HepG2 (cell line): ENCODE data around the gene YTHDF1. TPM values are rescaled to one million over a fixed set of nuclear protein-coding genes. Genes with fewer than 3 reads are reported as not detected.

ENCODE experiments used
- ATAC-seq: fragments of 200-7000 bp; cut with Tn5 transposase; 3 replicates; pipeline ENCODE4 v1.9.1; 2020; ENCODE audit warnings: mild to moderate bottlenecking, moderate library complexity
- BruUV-seq: library from RNA; stranded (reverse); fragments of 400-500 nt; replicated peaks from 2 replicates; lab custom pipeline; 2021; lab: Mats Ljungman, UMichigan
- CTCF ChIA-PET: fragments of 300-600 bp; formaldehyde crosslinking; extraction: SDS; loops from one replicate; lab custom pipeline; 2021; ENCODE audit warnings: low total read pairs, inconsistent platforms, low intra/inter-chr PET ratio; lab: Yijun Ruan, JAX
- POLR2A ChIA-PET: fragments of 350-600 bp; sonication (Branson Sonifier 250); formaldehyde crosslinking; loops from one replicate; lab custom pipeline; 2020; ENCODE audit warnings: antibody characterized with exemption, inconsistent platforms; lab: Yijun Ruan, JAX
- DNase-seq: peaks from one replicate; pipeline ENCODE4 v3.0.0-alpha.2; 2015; ENCODE audit warnings: low spot score
- FAIRE-seq: peaks from 3 replicates; lab custom pipeline; 2011; peaks lifted over from hg19 to GRCh38; lab: Jason Lieb, UNC
- H2AFZ ChIP-seq: one replicate; pipeline ENCODE4 v1.6.1; 2011; ENCODE audit warnings: low read length, inconsistent platforms
- H3K27ac ChIP-seq: fragments of 300-600 bp; 3 replicates; pipeline ENCODE4 v1.8.0; 2011; ENCODE audit warnings: mixed run types, mild to moderate bottlenecking, mixed read lengths, low read length, inconsistent platforms; ENCODE audit not compliant: insufficient read depth; ENCODE audit errors: extremely low read length
- H3K27me3 ChIP-seq, 2 experiments: fragments of 200-600 bp in 1 of 2; 2 replicates in 1 of 2; 3 replicates in 1 of 2; pipeline versions ENCODE4 v1.6.0 to v1.8.0; 2011; ENCODE audit warnings: low read length in 2 of 2, mild to moderate bottlenecking in 2 of 2, moderate library complexity in 2 of 2, inconsistent platforms in 1 of 2; ENCODE audit not compliant: insufficient read depth in 2 of 2, control insufficient read depth in 1 of 2
- H3K36me3 ChIP-seq, 2 experiments: fragments of 200-600 bp in 1 of 2; replicated peaks in 1 of 2; 2 replicates in 1 of 2; 3 replicates in 1 of 2; pipeline versions ENCODE4 v1.5.1 to v1.8.0; 2011; ENCODE audit warnings: low read length in 2 of 2, inconsistent platforms in 1 of 2; ENCODE audit not compliant: insufficient read depth in 2 of 2, control insufficient read depth in 1 of 2
- H3K4me1 ChIP-seq: 2 replicates; pipeline ENCODE4 v1.5.1; 2012; ENCODE audit warnings: low read length, inconsistent platforms; ENCODE audit not compliant: insufficient read depth
- H3K4me2 ChIP-seq: 2 replicates; pipeline ENCODE4 v1.6.0; 2011; ENCODE audit warnings: low read depth, low read length, inconsistent platforms
- H3K4me3 ChIP-seq, 3 experiments: fragments of 200-600 bp in 1 of 3; sonication (generic), shearing (Covaris generic) in 1 of 3; replicated peaks in 1 of 3; 2 replicates each; pipeline ENCODE4 v1.5.1; 2011 to 2016; ENCODE audit warnings: low read length in 3 of 3, inconsistent platforms in 2 of 3, low read depth in 2 of 3, mild to moderate bottlenecking in 2 of 3, control low read depth in 1 of 3, mixed read lengths in 1 of 3; ENCODE audit not compliant: insufficient read depth in 1 of 3
- H3K79me2 ChIP-seq: one replicate; pipeline ENCODE4 v1.6.1; 2011; ENCODE audit warnings: low read length, inconsistent platforms; ENCODE audit not compliant: insufficient read depth
- H3K9ac ChIP-seq: 2 replicates; pipeline ENCODE4 v1.6.0; 2011; ENCODE audit warnings: mild to moderate bottlenecking, low read depth, low read length, inconsistent platforms; ENCODE audit not compliant: insufficient read depth
- H3K9me3 ChIP-seq: 2 replicates; pipeline ENCODE4 v1.5.1; 2012; ENCODE audit warnings: mild to moderate bottlenecking, low read length
- H4K20me1 ChIP-seq: 2 replicates; pipeline ENCODE4 v1.6.0; 2011; ENCODE audit warnings: inconsistent platforms, mild to moderate bottlenecking, low read length, moderate library complexity; ENCODE audit not compliant: insufficient read depth
- JUND ChIP-seq: sonication (generic); formaldehyde crosslinking; IDR thresholded peaks from 2 replicates; pipeline ENCODE4 v1.8.0; 2022; ENCODE audit warnings: mild to moderate bottlenecking, missing genetic modification reagents
- KDM5B ChIP-seq: sonication (generic); formaldehyde crosslinking; IDR thresholded peaks from 2 replicates; pipeline ENCODE4 v1.4.0; 2020; ENCODE audit warnings: missing genetic modification reagents, mild to moderate bottlenecking, borderline replicate concordance
- NRL ChIP-seq: sonication (generic); formaldehyde crosslinking; IDR thresholded peaks from 2 replicates; pipeline ENCODE4 v1.5.0; 2020; ENCODE audit warnings: missing genetic modification reagents, mild to moderate bottlenecking, moderate library complexity, borderline replicate concordance
- ZBTB40 ChIP-seq, 2 experiments: fragments of 450-650 bp in 1 of 2; sonication (generic) in 1 of 2; formaldehyde crosslinking in 1 of 2; IDR thresholded peaks; 2 replicates each; pipeline versions ENCODE4 v1.6.1 to v1.8.0; 2016 to 2022; ENCODE audit warnings: antibody characterized with exemption in 1 of 2, mild to moderate bottlenecking in 1 of 2, missing genetic modification reagents in 1 of 2
- ZNF180 ChIP-seq: sonication (generic); formaldehyde crosslinking; IDR thresholded peaks from 2 replicates; pipeline ENCODE4 v1.4.0; 2020; ENCODE audit warnings: low read depth, missing genetic modification reagents, borderline replicate concordance
- ZNF362 ChIP-seq: sonication (generic); formaldehyde crosslinking; IDR thresholded peaks from 2 replicates; pipeline ENCODE4 v1.4.0; 2020; ENCODE audit warnings: missing genetic modification reagents, mild to moderate bottlenecking, borderline replicate concordance
- WGBS: methylation state at CpG from one replicate; pipeline ENCODE4 v1.1.6; 2017; ENCODE audit warnings: low lambda C conversion rate; 5-methylcytosine and 5-hydroxymethylcytosine counted together
- in situ Hi-C: cut with HindIII; loops from 2 replicates; pipeline ENCODE4 v1.10.0; 2017; ENCODE audit warnings: low pct_unique_long_range_greater_than_20kb; ENCODE audit not compliant: extremely low pct_ligation_motif_present
- intact Hi-C: fragments of 100-400 bp; cut with micrococcal nuclease; formaldehyde crosslinking; loops from one replicate; pipeline ENCODE4 v1.10.0; 2022; ENCODE audit not compliant: unreplicated experiment
- polyA plus RNA-seq, 8 experiments: library from polyadenylated mRNA; depleted of rRNA in 3 of 8; stranded (reverse) in 7 of 8; unstranded in 1 of 8; fragments of >200 nt; fragmentation: Illumina TruSeq in 4 of 8; extraction: Trizol in 4 of 8; gene quantifications; 2 replicates each; pipeline versions ENCODE4 v1.2.1 to v1.2.3, GENCODE V29; 2011 to 2016; ENCODE audit warnings: low read depth in 4 of 8, missing spikeins in 1 of 8, mixed read lengths in 1 of 8; ENCODE audit not compliant: insufficient read depth in 1 of 8
- total RNA-seq, 5 experiments: library from RNA; depleted of rRNA; stranded (reverse); fragments of >200 nt; fragmentation: Illumina TruSeq; extraction: Trizol; gene quantifications; 2 replicates each; pipeline ENCODE4 v1.2.3, GENCODE V29; 2016; ENCODE audit warnings: low read depth in 1 of 5

Gene YTHDF1
- total and polyA plus RNA-seq, 2 of the 13 experiments (the other 11 are each of a cell fraction or from before 2014, with no cell fraction given) = 34.5 to 37.7 TPM

- Histone ChIP-seq H3K4me3 (no peak overlapping the region), H3K9me3 (no peaks in the 10 kb centered on the region), H3K4me1 (0 out of 2 replicates have a peak, but pooled peaks cover 5% of the 10 kb centered on the region), H3K27me3 (peaks cover 10 to 49% of the 10 kb centered on the region in 2 experiments; a peak in 4 of 5 replicates), H3K27ac (no peak overlapping the region), H3K79me2 (no peaks in the 10 kb centered on the region), H3K9ac (no peak overlapping the region), H3K4me2 (no peak overlapping the region), H2AFZ (no peak overlapping the region), H4K20me1 (peaks cover 17% of the 10 kb centered on the region; the same call in 1 of the 2 replicates), H3K36me3 (no peaks in the 10 kb centered on the region)
- no peak for DNase-seq
- in situ Hi-C loops = loop anchor here (5.0 kb wide), 1 partner anchor 126 kb away; no protein-coding TSS in a partner anchor
- ATAC-seq = peak; percentile 12
- BruUV-seq = no TSS peak
- ChIA-PET POLR2A (no interaction called here), CTCF (interaction anchor here (1.2 to 1.7 kb wide), 5 partner anchors 31 to 108 kb away, joined by 3 to 18 read pairs (median 6); no protein-coding TSS in a partner anchor)
- intact Hi-C loops = loop anchor here (5.0 kb wide), 3 partner anchors 34 to 109 kb away; partner anchors contain the start of genes COL20A1 and YTHDF1
- 2% methylated on average over 9 of the region's 9 CpGs for WGBS
- FAIRE-seq = no peak
- TF ChIP-seq NRL (no peak), JUND (CRISPR knock-in tag) (no peak), ZNF362 (CRISPR knock-in tag) (no peak), KDM5B (CRISPR knock-in tag) (no peak), ZNF180 (CRISPR knock-in tag) (peak; percentile 69; the same call in 1 of the 2 replicates), ZBTB40 (IDR thresholded peaks at IDR 0.05) (no peak), ZBTB40 (CRISPR knock-in tag; IDR thresholded peaks at IDR 0.05) (no peak)
These were observed 33.0 kb downstream of the YTHDF1 start for GRCh38 chr20:63182946-63183415.
